Mucosa of descending colon (tissue), 3 donors: ENCODE data around the gene TBCE. TPM values are rescaled to one million over a fixed set of nuclear protein-coding genes. Genes with fewer than 3 reads are reported as not detected.

ENCODE experiments used
- ATAC-seq: fragments of 200-7000 bp; cut with Tn5 transposase; one replicate; pipeline ENCODE4 v1.9.1; 2020; ENCODE audit warnings: mild to moderate bottlenecking, moderate library complexity
- DNase-seq, 3 donors: peaks; one replicate each; pipeline ENCODE4 v3.0.0-alpha.2; 2020
- H3K36me3 ChIP-seq: fragments of 200-600 bp; one replicate; pipeline ENCODE4 v1.8.0; 2021; ENCODE audit warnings: low read depth, mild to moderate bottlenecking
- H3K4me1 ChIP-seq: fragments of 200-600 bp; one replicate; pipeline ENCODE4 v1.8.0; 2021; ENCODE audit warnings: low read depth, mild to moderate bottlenecking
- H3K4me3 ChIP-seq: fragments of 200-600 bp; one replicate; pipeline ENCODE4 v1.8.0; 2021; ENCODE audit warnings: mild to moderate bottlenecking
- H3K9me3 ChIP-seq: fragments of 200-600 bp; one replicate; pipeline ENCODE4 v1.8.0; 2021; ENCODE audit warnings: mild to moderate bottlenecking
- intact Hi-C, 2 donors: fragments of 100-400 bp; cut with DNase I in 1 of 2; cut with micrococcal nuclease in 1 of 2; formaldehyde crosslinking; loops; one replicate each; pipeline versions ENCODE4 v1.11.0 to v1.11.1; 2022; cut with DNase I, micrococcal nuclease
- total RNA-seq, 3 donors: library from RNA; stranded (reverse); fragmentation: NEBNext Ultra II Directional in 2 of 3; extraction: Animal tissue kit (Norgen Biotek cat#: 25700) in 2 of 3; gene quantifications; one replicate each; pipeline versions ENCODE4 v1.2.1 to v1.2.4, GENCODE V29; 2021 to 2023
- TF ChIP-seq, protein P1 (sequence below): fragments of 200-600 bp; IDR thresholded peaks from one replicate; pipeline ENCODE4 v1.8.0; 2022; ENCODE audit warnings: antibody characterized with exemption, mild to moderate bottlenecking
- donor health status: DM: no; HTN: no; CAD: no; lungs with moderate emphysema.
- donor health status: DM: no; HTN: no; CAD: no.
- donor health status: DM: no; HTN: yes; CAD: no.

TBCE gene
- total RNA-seq, 3 donors from 2014 or later, result 21.1 to 25.5 (median 23.9) TPM

DNA sequence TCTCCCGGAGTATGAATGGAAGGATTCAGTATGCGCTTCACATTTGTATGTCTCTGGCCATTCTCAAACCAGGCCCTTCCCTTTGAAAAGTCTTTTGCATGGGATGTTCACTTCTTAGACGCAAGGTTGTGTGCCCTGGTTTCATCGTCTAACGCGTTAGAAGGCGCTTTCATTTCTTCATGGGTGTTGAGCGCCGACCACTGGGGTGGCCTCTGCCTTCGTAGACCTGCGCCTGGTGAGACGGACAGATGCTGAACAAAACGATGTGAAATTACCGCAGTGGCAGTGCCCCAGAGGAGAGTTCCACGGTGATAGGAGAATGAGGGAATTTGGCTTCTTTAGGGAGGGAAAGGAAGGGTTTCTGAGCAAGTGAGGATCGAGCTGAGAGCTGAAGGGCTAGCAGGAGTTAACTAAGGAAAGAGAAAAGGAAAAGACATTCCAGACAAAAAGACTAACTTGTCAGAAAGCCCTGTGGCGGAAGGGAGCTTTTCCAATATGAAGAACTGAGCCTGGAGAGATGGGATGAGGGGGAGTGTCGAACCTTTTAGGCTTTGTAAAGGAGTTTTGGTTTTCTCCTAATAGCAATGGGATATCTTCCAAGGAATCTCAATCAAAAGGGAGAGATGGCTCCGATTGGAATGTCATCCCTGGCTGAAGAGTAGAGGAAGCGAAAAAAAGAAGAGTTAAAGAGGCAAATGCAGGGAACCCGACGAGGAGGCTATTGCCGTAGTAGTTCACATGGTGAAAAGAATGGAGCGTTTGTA, 37.9 kb upstream of the TBCE start:
- H3K36me3 ChIP-seq, result no peaks in the 10 kb centered on the region
- peak overlapping the region; percentile 100 for H3K4me3 ChIP-seq
- DNase-seq, result peak; percentile 47 to 60 (median 60)
- ATAC-seq, result peak; percentile 8
- peaks cover 40% of the 10 kb centered on the region for H3K4me1 ChIP-seq
- H3K9me3 ChIP-seq, result no peaks in the 10 kb centered on the region
- TF ChIP-seq, protein P1, sequence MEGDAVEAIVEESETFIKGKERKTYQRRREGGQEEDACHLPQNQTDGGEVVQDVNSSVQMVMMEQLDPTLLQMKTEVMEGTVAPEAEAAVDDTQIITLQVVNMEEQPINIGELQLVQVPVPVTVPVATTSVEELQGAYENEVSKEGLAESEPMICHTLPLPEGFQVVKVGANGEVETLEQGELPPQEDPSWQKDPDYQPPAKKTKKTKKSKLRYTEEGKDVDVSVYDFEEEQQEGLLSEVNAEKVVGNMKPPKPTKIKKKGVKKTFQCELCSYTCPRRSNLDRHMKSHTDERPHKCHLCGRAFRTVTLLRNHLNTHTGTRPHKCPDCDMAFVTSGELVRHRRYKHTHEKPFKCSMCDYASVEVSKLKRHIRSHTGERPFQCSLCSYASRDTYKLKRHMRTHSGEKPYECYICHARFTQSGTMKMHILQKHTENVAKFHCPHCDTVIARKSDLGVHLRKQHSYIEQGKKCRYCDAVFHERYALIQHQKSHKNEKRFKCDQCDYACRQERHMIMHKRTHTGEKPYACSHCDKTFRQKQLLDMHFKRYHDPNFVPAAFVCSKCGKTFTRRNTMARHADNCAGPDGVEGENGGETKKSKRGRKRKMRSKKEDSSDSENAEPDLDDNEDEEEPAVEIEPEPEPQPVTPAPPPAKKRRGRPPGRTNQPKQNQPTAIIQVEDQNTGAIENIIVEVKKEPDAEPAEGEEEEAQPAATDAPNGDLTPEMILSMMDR, result no peak
- intact Hi-C loops, result no loop called here

DNA sequence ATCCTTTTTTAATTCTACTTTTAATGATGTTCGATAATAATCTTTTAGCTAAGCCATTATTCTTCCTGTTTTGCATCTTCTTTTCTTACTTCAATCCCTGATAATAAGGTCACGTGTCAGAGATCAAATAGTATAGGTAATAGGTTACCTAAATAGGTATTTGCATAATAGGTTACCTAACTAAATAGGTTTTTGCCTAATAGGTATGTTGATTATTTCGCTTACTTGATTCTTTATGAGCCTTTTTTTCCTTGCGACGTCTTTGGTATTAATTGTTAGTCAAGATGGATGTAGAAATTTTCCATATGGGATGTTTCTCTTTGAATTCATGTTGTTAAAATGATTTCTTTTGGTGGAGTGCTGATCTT, 36.3 kb upstream of the TBCE start:
- H3K36me3 ChIP-seq, result no peaks in the 10 kb centered on the region
- no peaks in the 10 kb centered on the region for H3K9me3 ChIP-seq
- intact Hi-C loops, result no loop called here
- TF ChIP-seq, protein P1, result no peak
- peaks cover 29% of the 10 kb centered on the region for H3K4me1 ChIP-seq
- ATAC-seq (no peak), DNase-seq (no peak)
- H3K4me3 ChIP-seq, result no peak overlapping the region

DNA sequence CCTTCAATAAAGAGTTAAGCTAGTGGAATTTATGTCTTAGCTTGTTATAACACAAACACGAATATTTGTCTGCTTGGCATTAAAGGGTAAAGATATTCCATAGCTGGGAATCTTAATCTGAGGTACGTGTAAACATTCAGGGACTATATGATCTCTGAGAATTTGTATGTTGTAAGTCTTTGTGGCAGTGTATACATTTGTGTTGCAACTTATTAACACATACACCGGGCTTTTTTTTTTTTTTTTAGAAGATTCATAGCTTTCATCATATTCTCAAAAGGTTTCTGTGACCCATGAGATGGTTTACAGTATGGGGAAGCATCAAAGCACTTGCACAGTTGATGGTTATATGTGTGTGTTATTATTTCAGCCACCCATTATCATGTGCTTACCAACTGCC, 35.8 kb upstream of the TBCE start:
- TF ChIP-seq, protein P1, result no peak
- Histone ChIP-seq H3K4me3 (no peak overlapping the region), H3K9me3 (no peaks in the 10 kb centered on the region), H3K4me1 (peaks cover 24% of the 10 kb centered on the region), H3K36me3 (no peaks in the 10 kb centered on the region)
- ATAC-seq (no peak), DNase-seq (no peak)
- intact Hi-C loops, result no loop called here

DNA sequence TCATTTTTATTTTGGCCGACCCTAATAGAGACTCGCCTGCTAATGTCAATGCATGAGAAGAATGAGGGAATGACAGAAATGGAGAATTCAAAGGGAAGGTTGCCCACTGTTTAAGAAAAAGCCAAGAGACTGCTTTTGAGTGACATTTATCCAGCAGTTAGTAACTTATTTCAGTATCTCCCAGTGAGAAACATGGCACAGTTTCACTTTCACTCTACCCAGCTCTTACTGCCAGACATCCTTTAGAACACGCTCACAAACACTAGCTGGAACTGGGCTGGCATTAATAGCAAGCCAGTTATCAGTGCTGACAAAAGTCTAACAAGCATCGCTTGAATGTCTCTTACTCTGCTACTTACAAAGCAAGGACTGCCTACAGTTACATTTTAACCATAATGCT, 30.3 kb upstream of the TBCE start:
- no peak overlapping the region for H3K4me3 ChIP-seq
- DNase-seq (no peak), ATAC-seq (peak; percentile 68)
- peaks cover 1% of the 10 kb centered on the region for H3K4me1 ChIP-seq
- TF ChIP-seq, protein P1, result no peak
- H3K9me3 ChIP-seq, result no peaks in the 10 kb centered on the region
- intact Hi-C loops, result no loop called here
- H3K36me3 ChIP-seq, result no peaks in the 10 kb centered on the region

DNA sequence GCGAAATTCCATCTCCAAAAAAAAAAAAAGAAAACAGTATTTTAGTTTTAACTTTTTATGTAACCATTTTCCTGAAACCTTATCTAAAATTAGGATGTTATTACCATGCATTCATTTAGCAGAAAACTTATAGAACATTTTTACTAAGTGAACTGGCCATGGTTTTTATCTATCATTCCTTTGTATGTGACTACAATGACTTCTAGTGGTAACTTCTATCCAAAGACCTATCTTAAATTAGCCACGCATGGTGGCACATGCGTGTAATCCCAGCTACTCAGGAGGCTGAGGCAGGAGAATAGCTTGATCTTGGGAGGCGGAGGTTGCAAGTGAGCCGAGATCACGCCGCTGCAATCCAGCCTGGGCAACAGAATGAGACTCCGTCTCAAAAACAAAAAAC, 27.5 kb upstream of the TBCE start:
- ATAC-seq, result no peak
- Histone ChIP-seq H3K4me3 (no peak overlapping the region), H3K9me3 (no peaks in the 10 kb centered on the region), H3K4me1 (no peaks in the 10 kb centered on the region), H3K36me3 (no peaks in the 10 kb centered on the region)
- TF ChIP-seq, protein P1, result no peak
- no peak for DNase-seq
- intact Hi-C loops, result no loop called here
